Measurements from ENCODE around the gene WNT2. TPM values are rescaled to one million over a fixed set of nuclear protein-coding genes. Genes with fewer than 3 reads are reported as not detected.

The WNT2 gene
- total and polyA plus RNA-seq, 2 donors (not counting 1 experiment from before 2014, with no cell fraction given) = not detected

GRCh38 chr7:117346161-117346560, 23.3 kb upstream of the WNT2 start:
- ATAC-seq (ENCODE audit: low read depth) = no peak
- no peak overlapping the region for H3K27ac Mint-ChIP-seq

GRCh38 chr7:117338020-117338419, 15.2 kb upstream of the WNT2 start:
- Histone ChIP-seq H3K27ac (ENCODE audit: low read length in 2 of 2) (no peak overlapping the region), H3K27me3 (replicated peaks in 1 of 4; ENCODE audit: control extremely low read depth in 1 of 4, control insufficient read depth in 3 of 4, insufficient read depth in 4 of 4, low read length in 3 of 4) (no peaks in the 10 kb centered on the region), H3K9me3 (ENCODE audit: control extremely low read depth in 1 of 3, control insufficient read depth in 2 of 3, insufficient read depth in 1 of 3, low read length in 2 of 3) (no peaks in the 10 kb centered on the region), H4K20me1 (ENCODE audit: control insufficient read depth, insufficient read depth, low read length, poor library complexity, severe bottlenecking) (no peaks in the 10 kb centered on the region), H3K4me1 (ENCODE audit: control insufficient read depth in 2 of 2, insufficient read depth in 2 of 2, low read length in 2 of 2) (no peaks in the 10 kb centered on the region), H3K4me3 (ENCODE audit: control extremely low read depth in 1 of 5, extremely low read depth in 1 of 5, insufficient read depth in 1 of 5, low read depth in 2 of 5, low read length in 4 of 5) (no peak overlapping the region), H3K4me2 (replicated peaks; ENCODE audit: low read depth, low read length, poor library complexity, severe bottlenecking) (no peak overlapping the region), H3K9ac (ENCODE audit: low read length) (no peak overlapping the region), H2AFZ (ENCODE audit: insufficient read depth, low read depth, low read length, poor library complexity, severe bottlenecking) (no peak overlapping the region), H3K36me3 (replicated peaks in 1 of 2; ENCODE audit: control extremely low read depth in 1 of 2, control insufficient read depth in 1 of 2, extremely low read depth in 1 of 2, insufficient read depth in 2 of 2, low read length in 1 of 2) (no peaks in the 10 kb centered on the region), H3K79me2 (ENCODE audit: control insufficient read depth, insufficient read depth, low read length) (no peaks in the 10 kb centered on the region)
- ATAC-seq (ENCODE audit: low read depth) (no peak), DNase-seq (no peak)
- ChIA-PET CTCF (no interaction called here), POLR2A (no interaction called here)
- no peak overlapping the region for H3K4me3 Mint-ChIP-seq
- TF ChIP-seq EZH2 (IDR thresholded peaks at IDR 0.05; ENCODE audit: borderline replicate concordance, insufficient read depth, low read depth, low read length, poor library complexity, severe bottlenecking) (no peak), CTCF (IDR thresholded peaks at IDR 0.05) (no peak)
- no peaks in the 10 kb centered on the region for H3K9me3 Mint-ChIP-seq (ENCODE audit: insufficient read depth)
- WGBS (ENCODE audit: insufficient coverage) = no CpG with 5 or more reads among the region's 1 CpG
- no peaks in the 10 kb centered on the region for H3K27me3 Mint-ChIP-seq
- H3K4me1 Mint-ChIP-seq = no peaks in the 10 kb centered on the region
- H3K27ac Mint-ChIP-seq = no peak overlapping the region
- intact Hi-C loops (cut with micrococcal nuclease) = no loop called here

More at GRCh38 chr7:117346161-117346560, 23.3 kb upstream of the WNT2 start:
- no peaks in the 10 kb centered on the region for H3K4me1 ChIP-seq (ENCODE audit: control insufficient read depth in 2 of 2, insufficient read depth in 2 of 2, low read length in 2 of 2)
- no peaks in the 10 kb centered on the region for H3K79me2 ChIP-seq (ENCODE audit: control insufficient read depth, insufficient read depth, low read length)
- H4K20me1 ChIP-seq (ENCODE audit: control insufficient read depth, insufficient read depth, low read length, poor library complexity, severe bottlenecking) = no peaks in the 10 kb centered on the region
- no peak for TF ChIP-seq CTCF (IDR thresholded peaks at IDR 0.05)
- no peak for TF ChIP-seq EZH2 (IDR thresholded peaks at IDR 0.05; ENCODE audit: borderline replicate concordance, insufficient read depth, low read depth, low read length, poor library complexity, severe bottlenecking)
- intact Hi-C loops (cut with micrococcal nuclease) = no loop called here
- no peak overlapping the region for H3K4me2 ChIP-seq (replicated peaks; ENCODE audit: low read depth, low read length, poor library complexity, severe bottlenecking)
- H3K36me3 ChIP-seq (replicated peaks in 1 of 2; ENCODE audit: control extremely low read depth in 1 of 2, control insufficient read depth in 1 of 2, extremely low read depth in 1 of 2, insufficient read depth in 2 of 2, low read length in 1 of 2) = no peaks in the 10 kb centered on the region
- peaks cover 0 to 3% (median 0%) of the 10 kb centered on the region in 3 donors for H3K9me3 ChIP-seq (ENCODE audit: control extremely low read depth in 1 of 3, control insufficient read depth in 2 of 3, insufficient read depth in 1 of 3, low read length in 2 of 3)
- no peak overlapping the region for H3K4me3 ChIP-seq (ENCODE audit: control extremely low read depth in 1 of 5, extremely low read depth in 1 of 5, insufficient read depth in 1 of 5, low read depth in 2 of 5, low read length in 4 of 5)
- H3K27me3 Mint-ChIP-seq = peaks cover 17% of the 10 kb centered on the region
- H3K27ac ChIP-seq (ENCODE audit: low read length in 2 of 2) = no peak overlapping the region
- ChIA-PET CTCF (no interaction called here), POLR2A (no interaction called here)
- H2AFZ ChIP-seq (ENCODE audit: insufficient read depth, low read depth, low read length, poor library complexity, severe bottlenecking) = no peak overlapping the region
- no peaks in the 10 kb centered on the region for H3K4me1 Mint-ChIP-seq
- no peak overlapping the region for H3K9ac ChIP-seq (ENCODE audit: low read length)
- DNase-seq = no peak
- no peak overlapping the region for H3K4me3 Mint-ChIP-seq
- peaks cover 0 to 3% (median 0%) of the 10 kb centered on the region in 4 experiments for H3K27me3 ChIP-seq (replicated peaks in 1 of 4; ENCODE audit: control extremely low read depth in 1 of 4, control insufficient read depth in 3 of 4, insufficient read depth in 4 of 4, low read length in 3 of 4)
- peaks cover 3% of the 10 kb centered on the region for H3K9me3 Mint-ChIP-seq (ENCODE audit: insufficient read depth)
